H9 (cell line): ENCODE results near the gene TBC1D22A. TPM values are rescaled to one million over a fixed set of nuclear protein-coding genes. Genes with fewer than 3 reads are reported as not detected.

Source experiments
- DNase-seq: peaks from one replicate; pipeline ENCODE4 v3.0.0-alpha.2; 2017
- H2AFZ ChIP-seq: one replicate; pipeline ENCODE4 v1.6.1; 2013; ENCODE audit warnings: mild to moderate bottlenecking, low read length, control low read depth, moderate library complexity
- H2AK5ac ChIP-seq: 2 replicates; pipeline ENCODE4 v1.6.1; 2013; ENCODE audit warnings: low read length, control low read depth, mixed read lengths; ENCODE audit not compliant: insufficient read length
- H2BK120ac ChIP-seq: one replicate; pipeline ENCODE4 v1.6.1; 2013; ENCODE audit warnings: low read depth, mild to moderate bottlenecking, low read length, control low read depth, inconsistent platforms; ENCODE audit not compliant: poor library complexity, severe bottlenecking
- H2BK12ac ChIP-seq: 2 replicates; pipeline ENCODE4 v1.6.1; 2013; ENCODE audit warnings: low read length, control low read depth, mixed read lengths, low read depth; ENCODE audit not compliant: insufficient read length
- H2BK15ac ChIP-seq: 2 replicates; pipeline ENCODE4 v1.6.1; 2013; ENCODE audit warnings: low read depth, low read length, control low read depth
- H2BK20ac ChIP-seq: one replicate; pipeline ENCODE4 v1.6.1; 2013; ENCODE audit warnings: low read depth, mild to moderate bottlenecking, low read length, control low read depth, inconsistent platforms; ENCODE audit not compliant: poor library complexity, severe bottlenecking
- H2BK5ac ChIP-seq: 2 replicates; pipeline ENCODE4 v1.6.1; 2013; ENCODE audit warnings: low read length, control low read depth, mixed read lengths; ENCODE audit not compliant: insufficient read length
- H3K14ac ChIP-seq: 2 replicates; pipeline ENCODE4 v1.6.1; 2013; ENCODE audit warnings: low read length, control low read depth; ENCODE audit not compliant: insufficient read depth
- H3K18ac ChIP-seq: 2 replicates; pipeline ENCODE4 v1.6.1; 2013; ENCODE audit warnings: low read depth, mild to moderate bottlenecking, mixed read lengths, low read length, control low read depth; ENCODE audit not compliant: insufficient read length
- H3K23ac ChIP-seq: 2 replicates; pipeline ENCODE4 v1.6.1; 2013; ENCODE audit warnings: low read length, control low read depth, mixed read lengths, low read depth; ENCODE audit not compliant: insufficient read length
- H3K23me2 ChIP-seq: 2 replicates; pipeline ENCODE4 v1.6.1; 2013; ENCODE audit warnings: low read depth, mild to moderate bottlenecking, mixed read lengths, low read length, control low read depth; ENCODE audit not compliant: insufficient read length, poor library complexity, severe bottlenecking
- H3K27ac ChIP-seq: 2 replicates; pipeline ENCODE4 v1.5.1; 2013; ENCODE audit warnings: low read length, control low read depth, mixed read lengths, low read depth; ENCODE audit not compliant: insufficient read length
- H3K27me3 ChIP-seq: 2 replicates; pipeline ENCODE4 v1.6.1; 2013; ENCODE audit warnings: low read length, control low read depth, inconsistent platforms; ENCODE audit not compliant: insufficient read depth
- H3K4ac ChIP-seq: 2 replicates; pipeline ENCODE4 v1.6.1; 2013; ENCODE audit warnings: low read depth, mild to moderate bottlenecking, control low read depth, inconsistent platforms, low read length, moderate library complexity
- H3K4me1 ChIP-seq: 2 replicates; pipeline ENCODE4 v1.6.1; 2013; ENCODE audit warnings: low read length, control low read depth, inconsistent platforms; ENCODE audit not compliant: insufficient read depth
- H3K4me2 ChIP-seq: 2 replicates; pipeline ENCODE4 v1.6.1; 2013; ENCODE audit warnings: low read length, control low read depth, mixed read lengths; ENCODE audit not compliant: insufficient read length, insufficient read depth
- H3K56ac ChIP-seq: 2 replicates; pipeline ENCODE4 v1.6.1; 2013; ENCODE audit warnings: low read depth, mild to moderate bottlenecking, mixed read lengths, low read length, control low read depth; ENCODE audit not compliant: insufficient read length
- H3K79me1 ChIP-seq: 2 replicates; pipeline ENCODE4 v1.6.1; 2013; ENCODE audit warnings: low read depth, mild to moderate bottlenecking, moderate library complexity, low read length, control low read depth, inconsistent platforms; ENCODE audit not compliant: insufficient read depth, poor library complexity, severe bottlenecking
- H3K79me2 ChIP-seq: 2 replicates; pipeline ENCODE4 v1.6.1; 2013; ENCODE audit warnings: low read length, control low read depth, inconsistent platforms; ENCODE audit not compliant: insufficient read depth
- H3K9ac ChIP-seq: 2 replicates; pipeline ENCODE4 v1.6.1; 2013; ENCODE audit warnings: low read length, control low read depth, mixed read lengths; ENCODE audit not compliant: insufficient read length; ENCODE audit errors: extremely low read depth
- H3K9me3 ChIP-seq: one replicate; pipeline ENCODE4 v1.6.1; 2013; ENCODE audit warnings: low read depth, low read length, inconsistent platforms; ENCODE audit not compliant: control insufficient read depth
- H3T11ph ChIP-seq: one replicate; pipeline ENCODE4 v1.6.1; 2013; ENCODE audit warnings: mild to moderate bottlenecking, low read length, control low read depth, inconsistent platforms
- H4K20me1 ChIP-seq: one replicate; pipeline ENCODE4 v1.6.1; 2013; ENCODE audit not compliant: control insufficient read depth, insufficient read length, insufficient read depth
- H4K5ac ChIP-seq: 2 replicates; pipeline ENCODE4 v1.6.1; 2013; ENCODE audit warnings: low read depth, mild to moderate bottlenecking, mixed read lengths, low read length, control low read depth; ENCODE audit not compliant: insufficient read length
- H4K8ac ChIP-seq: replicated peaks from 2 replicates; pipeline ENCODE4 v1.6.1; 2013; ENCODE audit warnings: low read length, control low read depth, mixed read lengths, low read depth; ENCODE audit not compliant: insufficient read length
- H4K91ac ChIP-seq: 2 replicates; pipeline ENCODE4 v1.6.1; 2013; ENCODE audit warnings: low read depth, mild to moderate bottlenecking, moderate library complexity, mixed read lengths, low read length, control low read depth; ENCODE audit not compliant: insufficient read length
- H3K27ac Mint-ChIP-seq, 3 experiments: 2 replicates in 2 of 3; 3 replicates in 1 of 3; pipeline ENCODE4 v1.8.0; 2020 to 2021; ENCODE audit warnings: mixed read lengths in 3 of 3, mild to moderate bottlenecking in 1 of 3, moderate library complexity in 1 of 3
- H3K27me3 Mint-ChIP-seq: 2 replicates; pipeline ENCODE4 v1.8.0; 2021; ENCODE audit warnings: low read depth, mild to moderate bottlenecking, moderate library complexity, mixed read lengths
- H3K36me3 Mint-ChIP-seq, 3 experiments: 2 replicates in 2 of 3; 3 replicates in 1 of 3; pipeline ENCODE4 v1.8.0; 2020 to 2021; ENCODE audit warnings: low read depth in 3 of 3, mixed read lengths in 3 of 3; ENCODE audit not compliant: insufficient read depth in 1 of 3
- H3K4me1 Mint-ChIP-seq, 2 experiments: 2 replicates each; pipeline ENCODE4 v1.8.0; 2020; ENCODE audit warnings: mixed read lengths in 2 of 2
- H3K4me3 Mint-ChIP-seq, 2 experiments: 2 replicates in 1 of 2; 3 replicates in 1 of 2; pipeline ENCODE4 v1.8.0; 2020 to 2021; ENCODE audit warnings: mild to moderate bottlenecking in 2 of 2, mixed read lengths in 2 of 2, moderate library complexity in 1 of 2
- H3K9me3 Mint-ChIP-seq, 2 experiments: 2 replicates in 1 of 2; 3 replicates in 1 of 2; pipeline ENCODE4 v1.8.0; 2020; ENCODE audit warnings: mild to moderate bottlenecking in 2 of 2, mixed read lengths in 2 of 2, moderate library complexity in 1 of 2
- WGBS: extraction: QIAGEN DNeasy Blood & Tissue Kit; methylation state at CpG from one replicate; pipeline ENCODE4 v1.1.7; 2013; ENCODE audit warnings: missing lambda C conversion rate, low lambda C conversion rate, mixed read lengths; ENCODE audit not compliant: insufficient read length; ENCODE audit errors: extremely low coverage; 5-methylcytosine and 5-hydroxymethylcytosine counted together
- total RNA-seq: library from RNA; stranded (reverse); gene quantifications from 2 replicates; pipeline ENCODE4 v1.2.1, GENCODE V29; 2021
- TF ChIP-seq, protein P1 (sequence below): fragments of 200-600 bp; sonication (generic); conservative IDR thresholded peaks from 3 replicates; pipeline ENCODE4 v1.8.0; 2021; ENCODE audit warnings: antibody characterized with exemption, mild to moderate bottlenecking

Gene TBC1D22A
- total RNA-seq, 1 experiment from 2014 or later: 20.8 TPM

DNA sequence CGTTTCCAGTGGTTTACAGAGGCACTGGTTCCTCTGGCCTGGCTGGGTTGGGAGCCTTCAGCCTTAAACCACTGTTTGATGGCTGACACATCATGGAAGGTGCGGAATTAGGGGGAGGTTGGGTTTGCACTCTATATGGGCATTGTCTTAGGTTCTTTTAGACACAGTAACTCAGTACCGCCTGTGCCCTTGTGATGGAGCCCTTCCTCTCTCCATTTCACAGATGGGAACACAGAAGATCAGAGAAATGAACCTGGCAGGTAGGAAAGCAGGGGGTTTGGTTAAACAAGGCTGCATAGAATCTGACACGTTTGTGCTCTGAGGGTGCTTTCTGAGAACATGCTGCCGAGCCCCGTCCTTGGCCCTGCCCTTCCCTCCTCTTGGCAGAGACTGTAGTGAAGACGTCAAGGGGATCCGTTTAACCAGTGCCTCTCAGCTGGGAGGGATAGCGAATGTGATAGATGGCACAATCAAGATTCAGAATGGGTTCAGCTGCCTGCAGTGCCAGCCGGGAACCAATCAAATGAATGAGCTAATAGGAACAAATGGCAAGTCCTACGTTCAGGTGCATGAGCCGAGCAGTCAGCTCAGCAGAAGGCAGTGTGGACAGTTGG lies 228.6 kb downstream of the TBC1D22A start:
- Histone ChIP-seq H3K14ac (no peak overlapping the region), H3K23me2 (no peaks in the 10 kb centered on the region), H3K79me2 (0 out of 2 replicates have a peak, but pooled peaks cover 1% of the 10 kb centered on the region), H2BK20ac (no peak overlapping the region), H4K8ac (no peak overlapping the region), H2BK5ac (no peak overlapping the region), H3K79me1 (no peaks in the 10 kb centered on the region), H2BK120ac (no peak overlapping the region), H3K4me2 (no peak overlapping the region), H3K4ac (no peak overlapping the region), H4K5ac (no peak overlapping the region), H3K18ac (no peak overlapping the region), H2AFZ (no peak overlapping the region), H3K4me1 (no peaks in the 10 kb centered on the region), H2BK12ac (no peak overlapping the region), H3K9ac (no peak overlapping the region), H4K91ac (no peak overlapping the region), H3K23ac (no peak overlapping the region), H3K56ac (no peak overlapping the region), H4K20me1 (no peaks in the 10 kb centered on the region), H3K9me3 (no peaks in the 10 kb centered on the region), H2AK5ac (no peak overlapping the region), H3K27ac (no peak overlapping the region), H2BK15ac (no peak overlapping the region), H3K27me3 (no peaks in the 10 kb centered on the region), H3T11ph (no peak overlapping the region)
- WGBS: no CpG with 5 or more reads among the region's 12 CpGs
- H3K27me3 Mint-ChIP-seq: no peaks in the 10 kb centered on the region
- DNase-seq: no peak
- H3K27ac Mint-ChIP-seq: peak overlapping the region; percentile 19 to 41 (median 36); a peak in 5 of 7 replicates
- TF ChIP-seq, protein P1, sequence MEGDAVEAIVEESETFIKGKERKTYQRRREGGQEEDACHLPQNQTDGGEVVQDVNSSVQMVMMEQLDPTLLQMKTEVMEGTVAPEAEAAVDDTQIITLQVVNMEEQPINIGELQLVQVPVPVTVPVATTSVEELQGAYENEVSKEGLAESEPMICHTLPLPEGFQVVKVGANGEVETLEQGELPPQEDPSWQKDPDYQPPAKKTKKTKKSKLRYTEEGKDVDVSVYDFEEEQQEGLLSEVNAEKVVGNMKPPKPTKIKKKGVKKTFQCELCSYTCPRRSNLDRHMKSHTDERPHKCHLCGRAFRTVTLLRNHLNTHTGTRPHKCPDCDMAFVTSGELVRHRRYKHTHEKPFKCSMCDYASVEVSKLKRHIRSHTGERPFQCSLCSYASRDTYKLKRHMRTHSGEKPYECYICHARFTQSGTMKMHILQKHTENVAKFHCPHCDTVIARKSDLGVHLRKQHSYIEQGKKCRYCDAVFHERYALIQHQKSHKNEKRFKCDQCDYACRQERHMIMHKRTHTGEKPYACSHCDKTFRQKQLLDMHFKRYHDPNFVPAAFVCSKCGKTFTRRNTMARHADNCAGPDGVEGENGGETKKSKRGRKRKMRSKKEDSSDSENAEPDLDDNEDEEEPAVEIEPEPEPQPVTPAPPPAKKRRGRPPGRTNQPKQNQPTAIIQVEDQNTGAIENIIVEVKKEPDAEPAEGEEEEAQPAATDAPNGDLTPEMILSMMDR: peak; percentile 35; the same call in 1 of the 3 replicates
- peaks cover 19 to 20% of the 10 kb centered on the region in 2 experiments for H3K4me1 Mint-ChIP-seq
- no peak overlapping the region for H3K4me3 Mint-ChIP-seq
- H3K36me3 Mint-ChIP-seq: no peaks in the 10 kb centered on the region
- no peaks in the 10 kb centered on the region for H3K9me3 Mint-ChIP-seq
